Duodenal mucosa (tissue), 2 donors: ENCODE measurements around the gene MAVS.
"Not testable (repeated sequence)": the region's sequence is repeated elsewhere in the genome, so short reads cannot be mapped to it uniquely, and the experiment has no call there.

Experiments used
- H3K27ac ChIP-seq: one replicate; pipeline ENCODE4 v1.7.0; 2013; ENCODE audit warnings: low read depth, low read length
- H3K27me3 ChIP-seq, 2 donors: one replicate each; pipeline ENCODE4 v1.7.0; 2013; ENCODE audit warnings: low read length in 2 of 2, control low read depth in 1 of 2; ENCODE audit not compliant: insufficient read depth in 2 of 2, control insufficient read depth in 1 of 2
- H3K36me3 ChIP-seq, 2 donors: one replicate each; pipeline ENCODE4 v1.7.0; 2013; ENCODE audit warnings: low read length in 2 of 2, control low read depth in 1 of 2; ENCODE audit not compliant: insufficient read depth in 2 of 2, control insufficient read depth in 1 of 2
- H3K4me1 ChIP-seq, 2 donors: one replicate each; pipeline ENCODE4 v1.7.0; 2013; ENCODE audit warnings: low read length in 2 of 2, control low read depth in 1 of 2; ENCODE audit not compliant: insufficient read depth in 2 of 2, control insufficient read depth in 1 of 2
- H3K4me3 ChIP-seq, 2 donors: one replicate each; pipeline ENCODE4 v1.7.0; 2013; ENCODE audit warnings: low read length in 2 of 2, low read depth in 1 of 2
- H3K9ac ChIP-seq, 2 donors: one replicate each; pipeline ENCODE4 v1.7.0; 2013; ENCODE audit warnings: low read length in 2 of 2, low read depth in 1 of 2
- H3K9me3 ChIP-seq, 2 donors: one replicate each; pipeline ENCODE4 v1.7.0; 2013; ENCODE audit warnings: low read length in 2 of 2, control low read depth in 1 of 2; ENCODE audit not compliant: control insufficient read depth in 1 of 2

The MAVS gene

GRCh38 chr20:3890999-3891929, 44.6 kb downstream of the MAVS start:
- H3K4me1 ChIP-seq: peaks cover 34 to 42% of the 10 kb centered on the region in 2 donors
- no peaks in the 10 kb centered on the region for H3K27me3 ChIP-seq
- H3K27ac ChIP-seq: no peak overlapping the region
- H3K36me3 ChIP-seq: peaks cover 0 to 6% of the 10 kb centered on the region in 2 donors
- H3K9ac ChIP-seq: peak overlapping the region; percentile 63 to 89
- no peaks in the 10 kb centered on the region for H3K9me3 ChIP-seq
- H3K4me3 ChIP-seq: peak overlapping the region; percentile 83 to 89

GRCh38 chr20:3894796-3895195, 48.2 kb downstream of the MAVS start:
- no peaks in the 10 kb centered on the region for H3K27me3 ChIP-seq
- H3K36me3 ChIP-seq: peaks cover 0 to 6% of the 10 kb centered on the region in 2 donors
- no peak overlapping the region for H3K4me3 ChIP-seq
- no peak overlapping the region for H3K9ac ChIP-seq
- H3K9me3 ChIP-seq: no peaks in the 10 kb centered on the region
- H3K4me1 ChIP-seq: peaks cover 39 to 42% of the 10 kb centered on the region in 2 donors
- no peak overlapping the region for H3K27ac ChIP-seq

DNA sequence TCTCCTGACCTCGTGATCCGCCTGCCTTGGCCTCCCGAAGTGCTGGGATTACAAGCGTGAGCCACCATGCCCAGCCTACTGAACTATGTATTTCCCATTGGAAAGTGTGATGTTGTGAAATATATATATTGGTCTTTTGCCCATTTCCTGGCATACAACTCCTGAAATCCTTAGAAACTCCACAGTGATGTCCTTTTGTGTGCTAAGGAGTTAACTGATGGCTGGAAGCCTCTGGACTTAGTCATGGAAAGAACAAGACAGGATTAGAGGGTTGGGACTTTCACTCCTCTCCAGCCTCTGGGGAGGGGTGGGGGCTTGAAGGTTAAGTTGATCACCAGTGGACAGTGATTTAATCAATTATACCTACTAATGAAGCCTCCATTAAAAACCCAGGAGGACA, 49.7 kb downstream of the MAVS start:
- Histone ChIP-seq H3K36me3 (peaks cover 0 to 5% of the 10 kb centered on the region in 2 donors), H3K9ac (no peak overlapping the region), H3K27me3 (no peaks in the 10 kb centered on the region), H3K27ac (no peak overlapping the region), H3K9me3 (no peaks in the 10 kb centered on the region), H3K4me3 (no peak overlapping the region), H3K4me1 (peaks cover 37 to 39% of the 10 kb centered on the region in 2 donors)

DNA sequence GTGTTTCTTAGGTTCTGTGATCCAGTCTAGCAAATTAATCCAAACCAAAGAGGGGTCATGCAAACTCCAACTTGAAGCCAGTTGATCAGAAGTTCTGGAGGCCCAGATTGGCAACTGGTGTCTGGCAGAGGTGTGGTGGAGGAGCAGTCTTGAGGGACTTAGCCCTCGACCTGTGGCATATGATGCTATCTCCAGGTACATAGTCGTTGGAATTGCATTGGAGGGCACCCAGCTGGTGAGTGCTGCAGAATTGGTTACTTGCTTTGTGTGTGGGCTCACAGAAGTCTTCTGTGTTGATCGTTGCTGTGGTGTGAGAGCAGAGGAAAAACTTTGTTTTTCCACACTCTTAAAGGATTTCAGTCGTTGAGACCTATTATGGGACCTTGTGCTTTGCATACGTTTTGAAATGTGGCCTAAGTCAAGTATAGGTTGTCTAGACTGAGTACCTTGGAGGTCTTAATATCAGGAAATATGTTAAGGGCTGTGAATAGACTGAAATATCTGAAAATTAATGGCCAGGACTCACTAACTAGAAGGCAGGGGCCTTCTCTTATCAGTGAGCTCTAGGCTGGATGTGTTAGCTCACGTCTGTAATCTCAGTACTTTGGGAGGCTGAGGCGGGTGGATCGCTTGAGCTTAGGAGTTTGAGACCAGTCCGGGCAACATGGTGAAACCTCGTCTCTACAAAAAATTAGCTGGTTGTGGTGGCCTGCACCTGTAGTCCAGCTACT, 50.4 kb downstream of the MAVS start:
- Histone ChIP-seq H3K36me3 (peaks cover 0 to 2% of the 10 kb centered on the region in 2 donors), H3K4me1 (peaks cover 31% of the 10 kb centered on the region in 2 donors), H3K9ac (no peak overlapping the region), H3K27ac (no peak overlapping the region), H3K4me3 (no peak overlapping the region), H3K27me3 (no peaks in the 10 kb centered on the region), H3K9me3 (no peaks in the 10 kb centered on the region)

GRCh38 chr20:3898181-3898580, 51.5 kb downstream of the MAVS start:
- H3K4me1 ChIP-seq: peaks cover 28 to 30% of the 10 kb centered on the region in 2 donors

DNA sequence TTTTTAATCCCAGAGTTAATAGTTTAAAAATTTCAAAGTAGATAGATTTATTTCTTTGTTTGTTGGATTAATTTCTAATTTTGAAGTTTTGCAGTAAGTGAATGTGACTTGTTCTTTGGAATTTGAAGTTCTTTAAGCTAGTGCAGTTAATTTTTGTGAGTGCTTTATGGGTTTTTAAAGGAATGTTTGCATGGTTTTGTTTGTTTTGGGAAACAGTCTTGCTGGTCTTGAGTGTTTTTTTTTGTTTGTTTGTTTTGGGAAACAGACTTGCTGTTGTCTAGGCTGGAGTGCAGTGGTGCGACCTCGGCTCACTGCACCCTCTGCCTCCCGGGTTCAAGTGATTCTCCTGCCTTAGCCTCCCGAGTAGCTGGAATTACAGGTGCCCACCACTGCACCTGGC, 52.0 kb downstream of the MAVS start:
- Histone ChIP-seq H3K4me3 (no peak overlapping the region), H3K27ac (no peak overlapping the region), H3K4me1 (peaks cover 23 to 25% of the 10 kb centered on the region in 2 donors)

More at GRCh38 chr20:3898181-3898580, 51.5 kb downstream of the MAVS start:
- H3K27ac ChIP-seq, H3K4me3 ChIP-seq, H3K27me3 ChIP-seq, H3K36me3 ChIP-seq, H3K9ac ChIP-seq, H3K9me3 ChIP-seq: not testable (repeated sequence)

GRCh38 chr20:3900187-3900604, 53.6 kb downstream of the MAVS start:
- no peak overlapping the region for H3K27ac ChIP-seq

More for the DNA sequence above, 52.0 kb downstream of the MAVS start:
- Histone ChIP-seq H3K36me3 (peaks cover 0 to 2% of the 10 kb centered on the region in 2 donors), H3K9me3 (no peaks in the 10 kb centered on the region), H3K27me3 (no peaks in the 10 kb centered on the region), H3K9ac (no peak overlapping the region)

GRCh38 chr20:3901028-3901705, 54.5 kb downstream of the MAVS start:
- H3K4me1 ChIP-seq: peaks cover 27% of the 10 kb centered on the region in 2 donors

More at GRCh38 chr20:3900187-3900604, 53.6 kb downstream of the MAVS start:
- Histone ChIP-seq H3K4me3 (no peak overlapping the region), H3K9me3 (no peaks in the 10 kb centered on the region), H3K27me3 (no peaks in the 10 kb centered on the region), H3K9ac (no peak overlapping the region), H3K4me1 (peaks cover 27 to 28% of the 10 kb centered on the region in 2 donors), H3K36me3 (no peaks in the 10 kb centered on the region)

DNA sequence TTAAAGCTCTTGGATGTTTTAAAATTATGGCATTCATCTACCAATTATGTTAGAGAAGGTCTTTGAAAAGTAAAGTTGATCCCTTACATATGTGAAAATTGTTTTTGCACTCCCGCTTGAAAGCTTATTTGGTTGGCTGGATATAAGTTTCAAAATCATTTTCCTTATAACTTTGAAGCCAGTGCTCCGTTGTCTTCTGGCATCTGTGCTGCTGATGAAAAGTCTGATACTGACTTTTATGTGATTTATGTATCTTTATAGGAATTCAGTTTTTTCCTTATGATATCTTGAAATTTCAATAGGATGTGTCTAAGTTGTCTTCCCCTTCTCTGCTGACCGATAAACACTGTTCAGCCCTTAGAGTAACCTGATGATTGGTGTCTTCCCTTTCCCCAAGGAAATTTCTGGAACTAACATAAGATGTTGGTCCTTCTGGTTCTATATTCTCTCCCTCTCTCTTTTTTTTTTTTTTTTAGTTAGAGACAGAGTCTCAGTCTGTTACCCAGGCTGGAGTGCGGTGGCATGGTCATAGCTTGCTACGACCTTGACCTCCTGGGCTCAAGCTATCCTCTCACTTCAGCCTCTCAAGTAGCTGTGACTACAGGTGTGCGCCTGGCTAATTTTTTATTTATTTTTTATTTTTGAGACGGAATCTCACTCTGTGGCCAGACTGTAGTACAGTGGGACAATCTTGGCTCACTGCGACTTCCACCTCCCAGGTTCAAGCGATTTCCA, 55.2 kb downstream of the MAVS start:
- no peaks in the 10 kb centered on the region for H3K27me3 ChIP-seq
- H3K4me1 ChIP-seq: peaks cover 20 to 21% of the 10 kb centered on the region in 2 donors
- H3K9ac ChIP-seq: no peak overlapping the region
- H3K4me3 ChIP-seq: no peak overlapping the region
- H3K27ac ChIP-seq: no peak overlapping the region
- H3K36me3 ChIP-seq: no peaks in the 10 kb centered on the region
- no peaks in the 10 kb centered on the region for H3K9me3 ChIP-seq

More at GRCh38 chr20:3901028-3901705, 54.5 kb downstream of the MAVS start:
- Histone ChIP-seq H3K4me3 (no peak overlapping the region), H3K9me3 (no peaks in the 10 kb centered on the region), H3K27me3 (no peaks in the 10 kb centered on the region), H3K9ac (no peak overlapping the region), H3K27ac (no peak overlapping the region), H3K36me3 (no peaks in the 10 kb centered on the region)
